IPS DF 6.9 (cell line): Measurements from ENCODE around the gene CHD9.
A peak's percentile ranks its signal among the peaks of the same experiment; 100 is the strongest.

Experiments used
- DNase-seq: peaks from one replicate; pipeline ENCODE4 v3.0.0-alpha.2; 2013; ENCODE audit warnings: low read depth, low spot score
- H3K27ac ChIP-seq: one replicate; pipeline ENCODE4 v1.5.1; 2013; ENCODE audit warnings: low read length, control low read depth
- H3K27me3 ChIP-seq: 2 replicates; pipeline ENCODE4 v1.6.1; 2013; ENCODE audit warnings: mild to moderate bottlenecking, low read length; ENCODE audit not compliant: control insufficient read depth, insufficient read depth
- H3K36me3 ChIP-seq: 2 replicates; pipeline ENCODE4 v1.6.1; 2013; ENCODE audit warnings: low read length; ENCODE audit not compliant: control insufficient read depth, insufficient read depth
- H3K4me1 ChIP-seq: 2 replicates; pipeline ENCODE4 v1.6.1; 2013; ENCODE audit warnings: low read length; ENCODE audit not compliant: control insufficient read depth, insufficient read depth
- H3K4me3 ChIP-seq: 2 replicates; pipeline ENCODE4 v1.5.1; 2013; ENCODE audit warnings: mild to moderate bottlenecking, low read length
- H3K9me3 ChIP-seq: 2 replicates; pipeline ENCODE4 v1.6.1; 2013; ENCODE audit warnings: low read length, inconsistent platforms; ENCODE audit not compliant: control insufficient read depth, insufficient read depth
- WGBS: extraction: QIAGEN DNeasy Blood & Tissue Kit; methylation state at CpG from one replicate; pipeline ENCODE4 v1.1.7; 2013; ENCODE audit warnings: mixed read lengths, missing lambda C conversion rate; ENCODE audit not compliant: insufficient read length, insufficient coverage; 5-methylcytosine and 5-hydroxymethylcytosine counted together

CHD9 gene

GRCh38 chr16:53098526-53099317, 43.9 kb downstream of the CHD9 start:
- Histone ChIP-seq H3K27me3 (no peaks in the 10 kb centered on the region), H3K9me3 (no peaks in the 10 kb centered on the region), H3K36me3 (no peaks in the 10 kb centered on the region), H3K4me3 (no peak overlapping the region), H3K27ac (peak overlapping the region; percentile 50), H3K4me1 (peaks cover 5% of the 10 kb centered on the region; the same call in 1 of the 2 replicates)
- no peak for DNase-seq
- no CpG with 5 or more reads among the region's 16 CpGs for WGBS

GRCh38 chr16:53099318-53100130, 44.7 kb downstream of the CHD9 start:
- no CpG with 5 or more reads among the region's 26 CpGs for WGBS
- DNase-seq: peak; percentile 88
- Histone ChIP-seq H3K4me3 (peak overlapping the region; percentile 27; the same call in 1 of the 2 replicates), H3K27me3 (no peaks in the 10 kb centered on the region), H3K27ac (peak overlapping the region; percentile 50), H3K4me1 (peaks cover 5% of the 10 kb centered on the region; the same call in 1 of the 2 replicates), H3K36me3 (no peaks in the 10 kb centered on the region), H3K9me3 (no peaks in the 10 kb centered on the region)

GRCh38 chr16:53100131-53100748, 45.4 kb downstream of the CHD9 start:
- Histone ChIP-seq H3K4me3 (no peak overlapping the region; the same call in 1 of the 2 replicates), H3K36me3 (no peaks in the 10 kb centered on the region), H3K27ac (no peak overlapping the region), H3K27me3 (no peaks in the 10 kb centered on the region), H3K9me3 (no peaks in the 10 kb centered on the region), H3K4me1 (peaks cover 5% of the 10 kb centered on the region; the same call in 1 of the 2 replicates)
- DNase-seq: no peak
- no CpG with 5 or more reads among the region's 9 CpGs for WGBS

DNA sequence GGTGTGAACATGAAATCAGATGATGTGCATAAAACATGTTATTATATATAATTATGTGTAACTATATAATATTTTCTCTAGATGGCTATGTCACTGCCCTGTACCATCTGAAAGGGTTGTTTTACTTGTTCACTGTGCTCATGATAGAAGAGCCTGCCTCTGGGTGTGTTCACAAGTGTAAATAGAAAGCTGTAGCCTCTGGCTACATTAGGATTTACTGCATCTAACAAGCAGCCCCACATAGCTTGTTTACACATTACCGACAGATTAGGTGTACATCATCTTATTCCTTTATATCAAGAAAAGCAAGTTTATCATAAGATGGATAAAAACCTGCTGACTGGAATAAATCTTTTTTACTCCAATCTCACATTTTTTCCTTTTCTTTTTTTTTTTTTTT, 46.1 kb downstream of the CHD9 start:
- H3K4me3 ChIP-seq: no peak overlapping the region
- no peak overlapping the region for H3K27ac ChIP-seq
- no peaks in the 10 kb centered on the region for H3K27me3 ChIP-seq
- peaks cover 5% of the 10 kb centered on the region; the same call in 1 of the 2 replicates for H3K4me1 ChIP-seq
- no peak for DNase-seq
- no peaks in the 10 kb centered on the region for H3K36me3 ChIP-seq
- no CpG with 5 or more reads among the region's 1 CpG for WGBS
- H3K9me3 ChIP-seq: no peaks in the 10 kb centered on the region

- Histone ChIP-seq H3K36me3 (no peaks in the 10 kb centered on the region), H3K27ac (no peak overlapping the region), H3K4me1 (peaks cover 3% of the 10 kb centered on the region; the same call in 1 of the 2 replicates), H3K27me3 (no peaks in the 10 kb centered on the region), H3K4me3 (no peak overlapping the region), H3K9me3 (no peaks in the 10 kb centered on the region)
- no CpG with 5 or more reads among the region's 4 CpGs for WGBS
- no peak for DNase-seq
Observed at GRCh38 chr16:53103811-53104210, 49.0 kb downstream of the CHD9 start.

DNA sequence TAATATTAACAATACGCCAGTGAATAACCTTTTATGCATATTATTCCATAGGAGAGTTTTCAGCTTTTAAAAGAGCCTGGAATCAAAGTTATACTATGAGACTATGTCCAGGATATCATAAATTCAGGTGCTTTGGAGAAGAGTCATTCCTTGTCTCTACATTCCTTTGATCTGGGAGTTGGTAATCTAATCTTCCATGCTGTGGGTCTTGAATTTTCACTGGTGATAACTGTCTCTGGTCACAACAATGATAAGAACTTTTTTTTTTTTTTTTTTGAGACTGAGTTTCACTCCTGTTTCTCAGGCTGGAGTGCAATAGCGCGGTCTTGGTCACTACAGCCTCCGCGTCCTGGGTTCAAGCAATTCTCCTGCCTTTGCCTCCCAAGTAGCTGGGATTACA, 50.8 kb downstream of the CHD9 start:
- H3K27me3 ChIP-seq: no peaks in the 10 kb centered on the region
- H3K9me3 ChIP-seq: no peaks in the 10 kb centered on the region
- WGBS: no CpG with 5 or more reads among the region's 5 CpGs
- no peaks in the 10 kb centered on the region for H3K36me3 ChIP-seq
- no peaks in the 10 kb centered on the region for H3K4me1 ChIP-seq
- H3K4me3 ChIP-seq: no peak overlapping the region
- DNase-seq: no peak
- H3K27ac ChIP-seq: no peak overlapping the region

DNA sequence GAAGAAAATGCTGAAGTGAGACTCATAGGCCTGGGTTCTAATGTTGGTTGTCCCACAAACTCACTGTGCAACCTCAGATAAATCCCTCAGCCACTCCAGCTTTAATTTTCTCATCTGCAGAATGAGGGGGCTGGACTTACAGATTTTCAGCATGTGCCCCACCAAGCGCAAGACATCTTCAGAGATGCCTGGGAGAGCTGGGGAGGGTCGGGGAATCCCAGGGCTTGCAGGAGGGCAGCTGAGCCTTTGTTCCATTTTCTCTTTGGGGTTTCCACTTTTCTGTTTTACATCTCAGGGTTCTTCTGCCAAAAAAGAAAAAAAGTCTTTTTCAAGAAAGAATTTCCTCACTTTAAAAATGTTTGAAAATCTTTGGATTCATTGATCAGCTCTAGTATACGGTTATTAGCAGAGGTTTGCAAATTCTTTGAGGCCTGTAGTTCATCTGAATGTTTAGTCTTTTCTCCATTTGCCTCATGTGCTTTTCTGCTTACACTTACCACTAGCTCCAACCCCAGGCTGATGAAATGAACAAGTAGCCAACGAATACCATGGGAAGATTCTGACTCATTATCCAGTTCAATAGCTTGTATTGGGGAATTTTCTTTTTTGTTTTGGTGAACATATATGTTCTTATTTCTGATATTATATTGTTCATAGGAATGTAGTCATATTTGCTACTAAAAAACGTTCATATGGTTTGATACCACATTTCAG, 56.4 kb downstream of the CHD9 start:
- no peak overlapping the region for H3K27ac ChIP-seq
- peaks cover 1% of the 10 kb centered on the region; the same call in 1 of the 2 replicates for H3K4me1 ChIP-seq

GRCh38 chr16:53112015-53112414, 57.2 kb downstream of the CHD9 start:
- Histone ChIP-seq H3K4me1 (peaks cover 1% of the 10 kb centered on the region; the same call in 1 of the 2 replicates), H3K27ac (no peak overlapping the region), H3K4me3 (no peak overlapping the region), H3K9me3 (no peaks in the 10 kb centered on the region), H3K27me3 (no peaks in the 10 kb centered on the region), H3K36me3 (no peaks in the 10 kb centered on the region)
- WGBS: no CpG with 5 or more reads among the region's 1 CpG
- DNase-seq: no peak

More for the DNA sequence above, 56.4 kb downstream of the CHD9 start:
- Histone ChIP-seq H3K4me3 (no peak overlapping the region), H3K27me3 (no peaks in the 10 kb centered on the region), H3K9me3 (no peaks in the 10 kb centered on the region), H3K36me3 (no peaks in the 10 kb centered on the region)
- WGBS: no CpG with 5 or more reads among the region's 5 CpGs
- no peak for DNase-seq

- Histone ChIP-seq H3K9me3 (no peaks in the 10 kb centered on the region), H3K4me1 (peaks cover 1% of the 10 kb centered on the region; the same call in 1 of the 2 replicates), H3K27me3 (no peaks in the 10 kb centered on the region), H3K27ac (no peak overlapping the region), H3K36me3 (no peaks in the 10 kb centered on the region), H3K4me3 (no peak overlapping the region)
- no peak for DNase-seq
- WGBS: no CpG with 5 or more reads among the region's 2 CpGs
Observed at GRCh38 chr16:53115047-53115446, 60.3 kb downstream of the CHD9 start.

DNA sequence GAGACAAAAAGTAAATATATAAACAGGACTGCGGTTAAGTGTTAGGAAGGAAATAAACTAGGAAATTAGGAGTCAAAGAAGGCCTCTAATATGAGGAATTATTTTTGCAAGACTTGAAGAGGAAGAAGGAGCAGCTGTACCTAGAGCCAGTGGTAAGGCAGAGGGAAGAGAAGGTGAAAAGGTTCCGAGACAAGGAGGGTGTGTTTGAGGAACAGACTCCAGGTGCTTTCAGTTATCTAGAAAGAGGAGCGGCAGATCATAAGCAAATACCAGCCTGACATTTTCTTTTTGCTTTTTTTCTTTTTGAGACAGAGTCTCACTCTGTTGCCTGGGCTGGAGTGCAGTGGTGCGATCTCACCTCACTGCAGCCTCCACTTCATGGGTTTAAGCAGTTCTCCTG, 61.0 kb downstream of the CHD9 start:
- WGBS: no CpG with 5 or more reads among the region's 4 CpGs
- no peak overlapping the region for H3K27ac ChIP-seq
- H3K36me3 ChIP-seq: no peaks in the 10 kb centered on the region
- H3K9me3 ChIP-seq: no peaks in the 10 kb centered on the region
- peaks cover 1% of the 10 kb centered on the region; the same call in 1 of the 2 replicates for H3K4me1 ChIP-seq
- H3K4me3 ChIP-seq: no peak overlapping the region
- DNase-seq: no peak
- H3K27me3 ChIP-seq: no peaks in the 10 kb centered on the region
